GM18505 (cell line): Measurements from ENCODE around the gene SH3RF1.

Experiments used
- ATAC-seq: cut with Tn5 transposase; IDR thresholded peaks from one replicate; pipeline ENCODE4 v1.9.1; 2021; ENCODE audit not compliant: unreplicated experiment
- POLR2A ChIP-seq: IDR thresholded peaks from 4 replicates; pipeline ENCODE4 v1.6.1; 2011; ENCODE audit warnings: borderline replicate concordance; ENCODE audit not compliant: insufficient read depth, insufficient read length; ENCODE audit errors: extremely low read depth

SH3RF1 gene

GRCh38 chr4:169059306-169060211 is 211.2 kb downstream of the SH3RF1 start:
- no peak for TF ChIP-seq POLR2A
- no peak for ATAC-seq

- no peak for ATAC-seq
- no peak for TF ChIP-seq POLR2A
These were observed 212.4 kb downstream of the SH3RF1 start for GRCh38 chr4:169058312-169058711.

- no peak for TF ChIP-seq POLR2A
- peak; percentile 78 for ATAC-seq
These were observed 215.9 kb downstream of the SH3RF1 start for GRCh38 chr4:169054879-169055278.

- no peak for ATAC-seq
- no peak for TF ChIP-seq POLR2A
These were observed 218.2 kb downstream of the SH3RF1 start for GRCh38 chr4:169052594-169052945.

- no peak for TF ChIP-seq POLR2A
These were observed 218.8 kb downstream of the SH3RF1 start for GRCh38 chr4:169051761-169052593.

GRCh38 chr4:169050881-169051760 is 219.6 kb downstream of the SH3RF1 start:
- ATAC-seq: no peak
- no peak for TF ChIP-seq POLR2A

More at GRCh38 chr4:169051761-169052593, 218.8 kb downstream of the SH3RF1 start:
- ATAC-seq: no peak

- no peak for ATAC-seq
- TF ChIP-seq POLR2A: no peak
These were observed 220.5 kb downstream of the SH3RF1 start for GRCh38 chr4:169050284-169050683.

- TF ChIP-seq POLR2A: no peak
- no peak for ATAC-seq
These were observed 221.8 kb downstream of the SH3RF1 start for GRCh38 chr4:169048868-169049414.

- TF ChIP-seq POLR2A: no peak
- no peak for ATAC-seq
These were observed 222.8 kb downstream of the SH3RF1 start for GRCh38 chr4:169047956-169048355.

GRCh38 chr4:169045862-169046584 is 224.7 kb downstream of the SH3RF1 start:
- no peak for TF ChIP-seq POLR2A
- ATAC-seq: no peak

GRCh38 chr4:169044714-169045447 is 225.9 kb downstream of the SH3RF1 start:
- TF ChIP-seq POLR2A: no peak
- no peak for ATAC-seq
